Hepatocyte (in vitro differentiated cells): ENCODE measurements around the gene LPCAT3. TPM values are rescaled to one million over a fixed set of nuclear protein-coding genes. Genes with fewer than 3 reads are reported as not detected.
A peak's percentile ranks its signal among the peaks of the same experiment; 100 is the strongest.

Experiments used
- DNase-seq: peaks from one replicate; pipeline ENCODE4 v3.0.0-alpha.2; 2016; ENCODE audit warnings: low spot score
- H2AFZ ChIP-seq: fragments of 200-600 bp; sonication (generic); 2 replicates; pipeline ENCODE4 v1.6.0; 2016; ENCODE audit warnings: antibody characterized with exemption, mild to moderate bottlenecking
- H3K27ac ChIP-seq: fragments of 200-600 bp; sonication (generic); 2 replicates; pipeline ENCODE4 v1.5.1; 2016; ENCODE audit warnings: mild to moderate bottlenecking
- H3K27me3 ChIP-seq: fragments of 200-600 bp; sonication (generic); 2 replicates; pipeline ENCODE4 v1.6.1; 2016
- H3K36me3 ChIP-seq: fragments of 200-600 bp; sonication (generic); replicated peaks from 2 replicates; pipeline ENCODE4 v1.5.1; 2016; ENCODE audit warnings: low read depth; ENCODE audit not compliant: insufficient read depth
- H3K4me1 ChIP-seq: fragments of 200-600 bp; sonication (generic); 2 replicates; pipeline ENCODE4 v1.5.1; 2016; ENCODE audit warnings: mild to moderate bottlenecking, moderate library complexity; ENCODE audit not compliant: insufficient read depth
- H3K4me2 ChIP-seq: fragments of 200-600 bp; sonication (generic); 2 replicates; pipeline ENCODE4 v1.6.0; 2016
- H3K4me3 ChIP-seq: fragments of 200-600 bp; sonication (generic); 2 replicates; pipeline ENCODE4 v1.5.1; 2016; ENCODE audit warnings: mild to moderate bottlenecking
- H3K79me2 ChIP-seq: fragments of 200-600 bp; sonication (generic); 2 replicates; pipeline ENCODE4 v1.6.0; 2017; ENCODE audit warnings: mild to moderate bottlenecking
- H3K9me2 ChIP-seq: fragments of 200-600 bp; sonication (generic); replicated peaks from 2 replicates; pipeline ENCODE4 v1.6.0; 2017; ENCODE audit warnings: mild to moderate bottlenecking; ENCODE audit not compliant: insufficient read depth
- H3K9me3 ChIP-seq: fragments of 200-600 bp; sonication (generic); 2 replicates; pipeline ENCODE4 v1.5.1; 2016; ENCODE audit warnings: low read depth, mild to moderate bottlenecking
- H4K20me1 ChIP-seq: fragments of 200-600 bp; sonication (generic); 2 replicates; pipeline ENCODE4 v1.6.0; 2016; ENCODE audit warnings: mild to moderate bottlenecking; ENCODE audit not compliant: insufficient read depth, poor library complexity, severe bottlenecking
- EZH2 ChIP-seq: fragments of 200-600 bp; sonication (generic); IDR thresholded peaks from 2 replicates; pipeline ENCODE4 v1.6.1; 2016; ENCODE audit warnings: antibody characterized with exemption, mild to moderate bottlenecking, borderline replicate concordance
- EZH2phosphoT487 ChIP-seq: fragments of 200-600 bp; sonication (generic); IDR thresholded peaks from one replicate; pipeline ENCODE4 v1.6.1; 2018; ENCODE audit warnings: antibody characterized with exemption, mild to moderate bottlenecking, low read depth, moderate library complexity; ENCODE audit not compliant: unreplicated experiment, severe bottlenecking
- WGBS: methylation state at CpG from one replicate; pipeline ENCODE4 v1.1.6; 2016; ENCODE audit warnings: low lambda C conversion rate; ENCODE audit errors: missing lambda C conversion rate; 5-methylcytosine and 5-hydroxymethylcytosine counted together
- polyA plus RNA-seq: library from polyadenylated mRNA; unstranded; fragments of >200 nt; fragmentation: Nextera tagmentation; extraction: Ambion mirVana; gene quantifications from 2 replicates; pipeline ENCODE4 v1.2.1, GENCODE V29; 2016
- total RNA-seq: library from RNA; depleted of rRNA; stranded (reverse); fragments of >200 nt; gene quantifications from 2 replicates; pipeline ENCODE4 v1.2.3, GENCODE V29; 2014
- TF ChIP-seq, protein P1 (sequence below): fragments of 200-600 bp; sonication (generic); IDR thresholded peaks from 2 replicates; pipeline ENCODE4 v1.5.1; 2016; ENCODE audit warnings: antibody characterized with exemption, mild to moderate bottlenecking; ENCODE audit not compliant: poor library complexity

Gene LPCAT3
- total and polyA plus RNA-seq, 2 experiments from 2014 or later = 78.6 to 119 TPM

DNA sequence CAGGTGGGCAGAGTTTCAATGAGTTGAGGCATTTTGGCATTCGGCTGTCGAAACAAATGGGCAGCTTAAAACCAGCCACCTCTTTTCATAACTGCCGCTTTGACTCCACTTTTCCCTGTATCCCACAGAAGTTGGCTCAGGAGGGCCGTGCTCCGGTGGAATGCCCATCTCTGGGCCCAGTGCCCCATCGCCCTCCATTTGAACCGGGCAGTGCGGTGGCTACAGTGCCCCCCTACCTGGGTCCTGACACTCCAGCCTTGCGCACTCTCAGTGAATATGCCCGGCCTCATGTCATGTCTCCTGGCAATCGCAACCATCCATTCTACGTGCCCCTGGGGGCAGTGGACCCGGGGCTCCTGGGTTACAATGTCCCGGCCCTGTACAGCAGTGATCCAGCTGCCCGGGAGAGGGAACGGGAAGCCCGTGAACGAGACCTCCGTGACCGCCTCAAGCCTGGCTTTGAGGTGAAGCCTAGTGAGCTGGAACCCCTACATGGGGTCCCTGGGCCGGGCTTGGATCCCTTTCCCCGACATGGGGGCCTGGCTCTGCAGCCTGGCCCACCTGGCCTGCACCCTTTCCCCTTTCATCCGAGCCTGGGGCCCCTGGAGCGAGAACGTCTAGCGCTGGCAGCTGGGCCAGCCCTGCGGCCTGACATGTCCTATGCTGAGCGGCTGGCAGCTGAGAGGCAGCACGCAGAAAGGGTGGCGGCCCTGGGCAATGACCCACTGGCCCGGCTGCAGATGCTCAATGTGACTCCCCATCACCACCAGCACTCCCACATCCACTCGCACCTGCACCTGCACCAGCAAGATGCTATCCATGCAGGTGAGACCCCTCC lies 79.7 kb downstream of the LPCAT3 start:
- WGBS = 95% methylated on average over 32 of the region's 32 CpGs
- Histone ChIP-seq H3K27ac (peak overlapping the region; percentile 29), H3K79me2 (peaks cover 39% of the 10 kb centered on the region)

DNA sequence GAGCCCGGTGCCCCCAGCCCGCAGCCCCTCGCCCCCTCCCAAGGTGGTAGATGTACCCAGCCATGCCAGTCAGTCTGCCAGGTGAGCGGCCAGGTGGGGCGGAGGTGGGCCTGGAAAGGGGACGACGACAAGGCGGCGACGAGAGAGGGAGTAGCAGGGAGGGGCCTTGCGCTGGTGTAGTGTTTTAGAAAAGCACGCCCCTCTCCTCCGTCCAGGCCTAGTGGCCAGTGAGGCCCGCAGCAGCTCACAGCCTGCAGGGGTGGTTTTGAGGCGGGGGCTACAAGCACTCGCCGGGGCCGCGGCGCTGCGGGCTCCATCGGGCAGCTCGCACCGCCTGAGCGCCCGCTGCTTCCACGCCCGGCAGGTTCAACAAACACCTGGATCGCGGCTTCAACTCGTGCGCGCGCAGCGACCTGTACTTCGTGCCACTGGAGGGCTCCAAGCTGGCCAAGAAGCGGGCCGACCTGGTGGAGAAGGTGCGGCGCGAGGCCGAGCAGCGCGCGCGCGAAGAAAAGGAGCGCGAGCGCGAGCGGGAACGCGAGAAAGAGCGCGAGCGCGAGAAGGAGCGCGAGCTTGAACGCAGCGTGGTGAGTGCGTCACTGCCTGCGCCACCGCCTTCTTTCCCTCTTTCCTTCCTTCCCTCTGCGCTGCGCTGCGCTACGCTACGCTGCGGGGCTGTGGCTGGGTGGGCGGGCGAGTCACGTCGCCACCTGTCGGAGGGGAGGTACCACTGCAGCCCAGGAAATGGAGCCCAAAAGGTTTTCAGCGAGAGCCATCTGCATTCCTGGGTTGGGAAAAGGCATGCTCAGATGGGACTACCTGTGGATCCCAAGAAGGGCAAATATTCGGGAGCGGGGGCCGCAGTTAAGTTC lies 80.6 kb downstream of the LPCAT3 start:
- peaks cover 15% of the 10 kb centered on the region for H4K20me1 ChIP-seq
- no peaks in the 10 kb centered on the region for H3K9me3 ChIP-seq
- DNase-seq = peak; percentile 96
- H3K36me3 ChIP-seq = no peaks in the 10 kb centered on the region
- 4% methylated on average over 79 of the region's 80 CpGs for WGBS
- peak overlapping the region; percentile 10 for H3K4me3 ChIP-seq
- H3K9me2 ChIP-seq = no peaks in the 10 kb centered on the region
- peaks cover 20% of the 10 kb centered on the region for H3K4me1 ChIP-seq
- H3K27me3 ChIP-seq = no peaks in the 10 kb centered on the region
- peak overlapping the region; percentile 82 for H3K27ac ChIP-seq
- peak overlapping the region; percentile 88 for H3K4me2 ChIP-seq
- no peak overlapping the region for H2AFZ ChIP-seq
- TF ChIP-seq, protein P1, sequence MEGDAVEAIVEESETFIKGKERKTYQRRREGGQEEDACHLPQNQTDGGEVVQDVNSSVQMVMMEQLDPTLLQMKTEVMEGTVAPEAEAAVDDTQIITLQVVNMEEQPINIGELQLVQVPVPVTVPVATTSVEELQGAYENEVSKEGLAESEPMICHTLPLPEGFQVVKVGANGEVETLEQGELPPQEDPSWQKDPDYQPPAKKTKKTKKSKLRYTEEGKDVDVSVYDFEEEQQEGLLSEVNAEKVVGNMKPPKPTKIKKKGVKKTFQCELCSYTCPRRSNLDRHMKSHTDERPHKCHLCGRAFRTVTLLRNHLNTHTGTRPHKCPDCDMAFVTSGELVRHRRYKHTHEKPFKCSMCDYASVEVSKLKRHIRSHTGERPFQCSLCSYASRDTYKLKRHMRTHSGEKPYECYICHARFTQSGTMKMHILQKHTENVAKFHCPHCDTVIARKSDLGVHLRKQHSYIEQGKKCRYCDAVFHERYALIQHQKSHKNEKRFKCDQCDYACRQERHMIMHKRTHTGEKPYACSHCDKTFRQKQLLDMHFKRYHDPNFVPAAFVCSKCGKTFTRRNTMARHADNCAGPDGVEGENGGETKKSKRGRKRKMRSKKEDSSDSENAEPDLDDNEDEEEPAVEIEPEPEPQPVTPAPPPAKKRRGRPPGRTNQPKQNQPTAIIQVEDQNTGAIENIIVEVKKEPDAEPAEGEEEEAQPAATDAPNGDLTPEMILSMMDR = peak; percentile 95
- no peak for TF ChIP-seq EZH2
- H3K79me2 ChIP-seq = peaks cover 47% of the 10 kb centered on the region

More for the DNA sequence above, 79.7 kb downstream of the LPCAT3 start:
- no peak for TF ChIP-seq EZH2
- no peak for TF ChIP-seq EZH2phosphoT487
- TF ChIP-seq, protein P1 = no peak
- Histone ChIP-seq H3K9me3 (no peaks in the 10 kb centered on the region), H3K4me3 (no peak overlapping the region), H4K20me1 (peaks cover 6% of the 10 kb centered on the region), H3K4me2 (peak overlapping the region; percentile 64), H2AFZ (no peak overlapping the region), H3K36me3 (no peaks in the 10 kb centered on the region), H3K27me3 (no peaks in the 10 kb centered on the region), H3K4me1 (peaks cover 20% of the 10 kb centered on the region), H3K9me2 (no peaks in the 10 kb centered on the region)
- no peak for DNase-seq

DNA sequence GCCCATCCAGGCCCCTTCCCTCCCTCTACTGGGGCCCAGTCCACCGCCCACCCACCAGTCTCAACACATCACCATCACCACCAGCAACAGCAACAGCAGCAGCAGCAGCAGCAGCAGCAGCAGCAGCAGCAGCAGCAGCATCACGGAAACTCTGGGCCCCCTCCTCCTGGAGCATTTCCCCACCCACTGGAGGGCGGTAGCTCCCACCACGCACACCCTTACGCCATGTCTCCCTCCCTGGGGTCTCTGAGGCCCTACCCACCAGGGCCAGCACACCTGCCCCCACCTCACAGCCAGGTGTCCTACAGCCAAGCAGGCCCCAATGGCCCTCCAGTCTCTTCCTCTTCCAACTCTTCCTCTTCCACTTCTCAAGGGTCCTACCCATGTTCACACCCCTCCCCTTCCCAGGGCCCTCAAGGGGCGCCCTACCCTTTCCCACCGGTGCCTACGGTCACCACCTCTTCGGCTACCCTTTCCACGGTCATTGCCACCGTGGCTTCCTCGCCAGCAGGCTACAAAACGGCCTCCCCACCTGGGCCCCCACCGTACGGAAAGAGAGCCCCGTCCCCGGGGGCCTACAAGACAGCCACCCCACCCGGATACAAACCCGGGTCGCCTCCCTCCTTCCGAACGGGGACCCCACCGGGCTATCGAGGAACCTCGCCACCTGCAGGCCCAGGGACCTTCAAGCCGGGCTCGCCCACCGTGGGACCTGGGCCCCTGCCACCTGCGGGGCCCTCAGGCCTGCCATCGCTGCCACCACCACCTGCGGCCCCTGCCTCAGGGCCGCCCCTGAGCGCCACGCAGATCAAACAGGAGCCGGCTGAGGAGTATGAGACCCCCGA lies 81.4 kb downstream of the LPCAT3 start:
- Histone ChIP-seq H3K27me3 (no peaks in the 10 kb centered on the region), H3K4me3 (peak overlapping the region; percentile 10), H3K36me3 (no peaks in the 10 kb centered on the region), H3K9me2 (no peaks in the 10 kb centered on the region), H3K9me3 (no peaks in the 10 kb centered on the region), H3K4me2 (peak overlapping the region; percentile 88), H3K4me1 (peaks cover 28% of the 10 kb centered on the region), H3K27ac (peak overlapping the region; percentile 82), H3K79me2 (peaks cover 56% of the 10 kb centered on the region), H2AFZ (no peak overlapping the region), H4K20me1 (peaks cover 24% of the 10 kb centered on the region)
- TF ChIP-seq EZH2phosphoT487 (no peak), EZH2 (no peak)
- TF ChIP-seq, protein P1 = no peak
- 77% methylated on average over 26 of the region's 36 CpGs for WGBS
- DNase-seq = no peak
